ENCODE measurements around the gene SCG3.
"Not testable (repeated sequence)": the region's sequence is repeated elsewhere in the genome, so short reads cannot be mapped to it uniquely, and the experiment has no call there.

Gene SCG3

DNA sequence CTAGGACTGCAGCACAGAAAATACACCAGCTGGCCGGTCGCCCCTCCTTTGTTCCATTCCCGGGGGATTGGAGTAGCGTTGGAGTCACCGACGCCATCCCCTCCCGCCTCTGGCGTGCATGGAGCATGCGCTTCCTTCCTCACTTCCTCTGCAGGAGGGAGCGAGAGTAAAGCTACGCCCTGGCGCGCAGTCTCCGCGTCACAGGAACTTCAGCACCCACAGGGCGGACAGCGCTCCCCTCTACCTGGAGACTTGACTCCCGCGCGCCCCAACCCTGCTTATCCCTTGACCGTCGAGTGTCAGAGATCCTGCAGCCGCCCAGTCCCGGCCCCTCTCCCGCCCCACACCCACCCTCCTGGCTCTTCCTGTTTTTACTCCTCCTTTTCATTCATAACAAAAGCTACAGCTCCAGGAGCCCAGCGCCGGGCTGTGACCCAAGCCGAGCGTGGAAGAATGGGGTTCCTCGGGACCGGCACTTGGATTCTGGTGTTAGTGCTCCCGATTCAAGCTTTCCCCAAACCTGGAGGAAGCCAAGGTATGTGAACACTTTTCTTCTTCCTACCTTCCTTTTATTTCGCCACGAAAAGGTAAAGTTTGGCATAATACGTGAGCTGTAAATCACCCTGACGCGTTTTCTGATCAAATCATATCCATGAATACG lies at the start of gene SCG3:
SCG3 (plus strand) TSS at position 201 of the 661 bp plus-strand sequence; CDS start at position 454, 253 bp downstream.
- peak in 1 of 2 experiments; percentile 72 for DNase-seq

- DNase-seq, result no peak
Measured at GRCh38 chr15:51634591-51635198, 46.6 kb upstream of the SCG3 start.

DNA sequence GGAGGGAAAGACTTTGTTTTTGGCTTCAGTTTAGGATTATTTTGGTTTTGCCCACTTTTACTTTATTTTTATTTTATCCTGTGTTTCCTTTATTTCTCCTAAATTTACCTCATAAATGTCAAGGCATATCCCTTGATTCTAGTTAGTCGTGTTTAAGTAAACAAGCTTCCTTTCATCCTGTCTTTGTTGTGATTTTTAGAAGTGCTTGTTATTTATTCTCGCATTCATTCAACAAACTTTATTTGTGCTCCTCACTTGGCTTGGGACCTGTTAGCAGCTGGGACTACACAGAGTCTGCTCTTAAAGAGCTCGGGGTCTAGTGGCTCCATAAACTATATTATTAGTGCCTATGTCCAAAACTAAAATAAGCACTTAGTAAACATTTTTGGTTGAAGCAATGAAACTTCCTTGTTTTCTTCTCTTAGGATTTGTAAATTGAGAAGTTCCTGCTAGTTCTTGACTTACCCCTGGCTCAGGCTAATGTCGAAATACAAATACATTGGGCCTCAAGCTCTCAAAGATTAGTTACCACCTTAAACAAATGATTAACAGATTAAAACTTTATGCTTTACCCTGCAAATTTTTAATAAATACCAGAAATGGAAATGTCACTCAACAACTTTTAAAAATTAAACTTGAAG lies 39.7 kb upstream of the SCG3 start:
- no peak for DNase-seq

GRCh38 chr15:51642696-51643095 lies 38.6 kb upstream of the SCG3 start:
- DNase-seq, result no peak

- peak in 1 of 2 experiments; percentile 17 for DNase-seq
Measured at GRCh38 chr15:51647128-51647562, 34.2 kb upstream of the SCG3 start.

- not testable (repeated sequence) for DNase-seq
Measured at GRCh38 chr15:51648101-51648500, 33.2 kb upstream of the SCG3 start.

GRCh38 chr15:51648643-51649042 lies 32.7 kb upstream of the SCG3 start:
- DNase-seq, result not testable (repeated sequence)

- peak; percentile 88 to 90 for DNase-seq
Measured at GRCh38 chr15:51649659-51650521, 31.4 kb upstream of the SCG3 start.

- DNase-seq, result no peak
Measured at GRCh38 chr15:51652084-51652668, 29.1 kb upstream of the SCG3 start.

DNA sequence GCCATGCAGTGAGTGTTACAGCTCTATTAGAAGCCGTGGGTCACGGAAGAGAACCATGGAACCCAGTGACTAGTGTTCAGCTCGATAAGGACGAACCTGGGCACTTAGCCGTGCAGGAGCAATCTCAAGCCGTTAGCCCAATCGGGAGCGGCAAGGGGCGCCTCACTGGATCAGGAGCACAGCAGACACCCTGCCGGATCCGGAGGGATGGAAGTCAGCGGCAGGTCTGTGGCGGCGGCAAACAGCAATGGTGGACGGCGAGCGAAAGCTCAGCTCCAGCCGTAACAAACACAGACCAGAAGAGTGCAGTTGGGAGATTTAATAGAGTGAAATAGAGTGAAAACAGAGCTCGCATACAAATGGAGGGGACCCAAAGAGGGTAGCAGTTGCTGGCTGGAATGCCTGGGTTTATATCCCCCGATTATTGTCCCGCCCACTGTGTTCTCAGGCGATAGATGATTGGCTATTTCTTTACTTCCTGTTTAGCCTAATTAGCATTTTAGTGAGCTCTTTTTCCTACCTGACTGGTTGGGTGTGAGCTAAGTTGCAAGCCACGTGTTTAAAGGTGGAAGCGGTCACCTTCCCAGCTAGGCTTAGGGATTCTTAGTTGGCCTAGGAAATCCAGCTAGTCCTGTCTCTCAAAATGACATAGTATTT lies 25.8 kb upstream of the SCG3 start:
- not testable (repeated sequence) for DNase-seq

GRCh38 chr15:51658664-51659063 lies 22.6 kb upstream of the SCG3 start:
- DNase-seq, result no peak

GRCh38 chr15:51661072-51661471 lies 20.2 kb upstream of the SCG3 start:
- DNase-seq, result no peak

DNA sequence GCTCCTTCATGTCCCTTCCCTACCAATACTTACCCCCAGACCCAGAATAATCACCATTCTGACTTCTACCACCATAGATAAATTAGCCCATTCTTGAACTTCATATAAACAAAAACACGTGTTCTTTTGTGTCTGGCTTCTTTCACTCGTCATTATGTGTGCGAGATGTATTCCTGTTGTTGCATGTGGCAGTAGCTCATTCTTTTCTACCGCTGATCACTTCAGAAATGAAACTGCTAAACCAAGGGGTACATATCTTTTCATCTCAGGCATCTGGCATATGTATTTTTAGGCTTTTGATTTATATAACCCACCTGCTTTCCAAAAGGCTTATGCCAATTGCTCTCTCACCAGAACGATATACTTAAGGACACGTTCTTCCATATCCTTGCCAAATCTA lies 13.8 kb upstream of the SCG3 start:
- DNase-seq, result no peak

- DNase-seq, result no peak
Measured at GRCh38 chr15:51668446-51668845, 12.9 kb upstream of the SCG3 start.

DNA sequence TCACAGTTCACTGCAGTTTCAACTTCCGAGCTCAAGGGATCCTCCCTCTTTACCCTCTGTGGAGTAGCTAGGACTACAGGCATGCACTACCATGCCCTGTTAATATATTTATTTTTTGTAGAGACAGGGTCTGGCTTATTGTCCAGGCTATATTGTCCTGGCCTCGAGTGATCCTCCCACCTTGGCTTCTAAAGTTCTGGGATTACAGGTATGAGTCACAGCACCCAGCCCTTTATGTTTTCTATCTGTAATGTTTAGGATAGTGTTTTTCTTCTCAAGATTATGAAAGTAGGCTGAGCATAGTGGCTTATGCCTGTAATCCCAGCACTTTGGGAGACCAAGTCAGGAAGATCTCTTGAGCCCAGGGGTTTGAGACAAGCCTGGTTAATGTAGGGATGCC lies 11.9 kb upstream of the SCG3 start:
- no peak for DNase-seq

GRCh38 chr15:51672155-51672687 lies 9.1 kb upstream of the SCG3 start:
- DNase-seq, result no peak

GRCh38 chr15:51672913-51673857 lies 8.1 kb upstream of the SCG3 start:
- no peak for DNase-seq

- DNase-seq, result no peak
Measured at GRCh38 chr15:51675234-51675633, 6.1 kb upstream of the SCG3 start.

- DNase-seq, result no peak
Measured at GRCh38 chr15:51677021-51677420, 4.3 kb upstream of the SCG3 start.

- no peak for DNase-seq
Measured at GRCh38 chr15:51677452-51677851, 3.9 kb upstream of the SCG3 start.

DNA sequence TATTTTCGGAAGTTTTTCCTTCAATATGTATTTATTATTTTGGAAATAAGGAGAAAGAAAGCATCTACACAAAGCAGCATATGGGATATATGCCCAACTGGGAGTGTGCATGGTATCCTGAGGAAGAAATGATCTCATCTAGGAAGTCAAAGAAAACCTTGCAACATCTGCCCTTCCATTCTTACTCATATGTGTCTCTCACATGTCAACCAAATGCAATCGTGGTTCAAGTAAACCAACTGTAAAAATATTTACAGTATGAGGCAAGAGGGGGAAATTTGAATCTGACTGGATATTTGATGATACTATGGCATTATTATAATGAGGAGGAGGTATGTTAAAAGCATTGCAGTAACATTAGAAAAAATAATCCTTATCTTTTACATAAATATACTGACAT lies 3.2 kb upstream of the SCG3 start:
- no peak for DNase-seq

Data from NCI-H526 (cell line).